ENCODE measurements around the gene USP3.

DNA sequence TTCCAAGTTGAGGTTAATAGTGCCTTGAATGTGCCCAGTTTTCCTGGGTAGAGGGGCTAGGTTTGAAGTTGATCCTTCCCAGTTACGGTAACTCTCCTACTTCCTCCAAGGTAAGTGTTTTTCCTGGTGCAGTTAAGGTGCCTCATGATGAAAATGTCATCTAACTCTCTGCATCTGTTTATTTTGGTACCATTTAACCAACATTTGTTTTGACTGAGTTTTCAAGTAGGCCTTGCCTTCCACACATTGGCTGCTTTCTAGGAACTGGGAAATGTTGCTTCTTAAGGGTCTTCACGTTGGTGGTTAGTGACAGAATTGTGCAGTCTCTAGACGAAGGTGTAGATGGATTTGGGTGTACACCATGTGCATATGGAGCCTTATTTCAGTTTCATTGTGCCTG, 31.3 kb downstream of the USP3 start:
- TF ChIP-seq, protein P1, sequence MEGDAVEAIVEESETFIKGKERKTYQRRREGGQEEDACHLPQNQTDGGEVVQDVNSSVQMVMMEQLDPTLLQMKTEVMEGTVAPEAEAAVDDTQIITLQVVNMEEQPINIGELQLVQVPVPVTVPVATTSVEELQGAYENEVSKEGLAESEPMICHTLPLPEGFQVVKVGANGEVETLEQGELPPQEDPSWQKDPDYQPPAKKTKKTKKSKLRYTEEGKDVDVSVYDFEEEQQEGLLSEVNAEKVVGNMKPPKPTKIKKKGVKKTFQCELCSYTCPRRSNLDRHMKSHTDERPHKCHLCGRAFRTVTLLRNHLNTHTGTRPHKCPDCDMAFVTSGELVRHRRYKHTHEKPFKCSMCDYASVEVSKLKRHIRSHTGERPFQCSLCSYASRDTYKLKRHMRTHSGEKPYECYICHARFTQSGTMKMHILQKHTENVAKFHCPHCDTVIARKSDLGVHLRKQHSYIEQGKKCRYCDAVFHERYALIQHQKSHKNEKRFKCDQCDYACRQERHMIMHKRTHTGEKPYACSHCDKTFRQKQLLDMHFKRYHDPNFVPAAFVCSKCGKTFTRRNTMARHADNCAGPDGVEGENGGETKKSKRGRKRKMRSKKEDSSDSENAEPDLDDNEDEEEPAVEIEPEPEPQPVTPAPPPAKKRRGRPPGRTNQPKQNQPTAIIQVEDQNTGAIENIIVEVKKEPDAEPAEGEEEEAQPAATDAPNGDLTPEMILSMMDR (IDR thresholded peaks at IDR 0.05), result no peak
- no peak for TF ChIP-seq POLR2A (IDR thresholded peaks at IDR 0.05)

Measured in body of pancreas (tissue), 4 donors.